HepG2 (cell line): ENCODE measurements around the gene CREBBP. TPM values are rescaled to one million over a fixed set of nuclear protein-coding genes. Genes with fewer than 3 reads are reported as not detected.

Source experiments
- ATAC-seq: fragments of 200-7000 bp; cut with Tn5 transposase; 3 replicates; pipeline ENCODE4 v1.9.1; 2020; ENCODE audit warnings: mild to moderate bottlenecking, moderate library complexity
- BruUV-seq: library from RNA; stranded (reverse); fragments of 400-500 nt; replicated peaks from 2 replicates; lab custom pipeline; 2021; lab: Mats Ljungman, UMichigan
- CTCF ChIA-PET: fragments of 300-600 bp; formaldehyde crosslinking; extraction: SDS; loops from one replicate; lab custom pipeline; 2021; ENCODE audit warnings: low total read pairs, inconsistent platforms, low intra/inter-chr PET ratio; lab: Yijun Ruan, JAX
- POLR2A ChIA-PET: fragments of 350-600 bp; sonication (Branson Sonifier 250); formaldehyde crosslinking; loops from one replicate; lab custom pipeline; 2020; ENCODE audit warnings: antibody characterized with exemption, inconsistent platforms; lab: Yijun Ruan, JAX
- DNase-seq: peaks from one replicate; pipeline ENCODE4 v3.0.0-alpha.2; 2015; ENCODE audit warnings: low spot score
- FAIRE-seq: peaks from 3 replicates; lab custom pipeline; 2011; peaks lifted over from hg19 to GRCh38; lab: Jason Lieb, UNC
- H2AFZ ChIP-seq: one replicate; pipeline ENCODE4 v1.6.1; 2011; ENCODE audit warnings: low read length, inconsistent platforms
- H3K27ac ChIP-seq: fragments of 300-600 bp; 3 replicates; pipeline ENCODE4 v1.8.0; 2011; ENCODE audit warnings: mixed run types, mild to moderate bottlenecking, mixed read lengths, low read length, inconsistent platforms; ENCODE audit not compliant: insufficient read depth; ENCODE audit errors: extremely low read length
- H3K27me3 ChIP-seq, 2 experiments: fragments of 200-600 bp in 1 of 2; 2 replicates in 1 of 2; 3 replicates in 1 of 2; pipeline versions ENCODE4 v1.6.0 to v1.8.0; 2011; ENCODE audit warnings: low read length in 2 of 2, mild to moderate bottlenecking in 2 of 2, moderate library complexity in 2 of 2, inconsistent platforms in 1 of 2; ENCODE audit not compliant: insufficient read depth in 2 of 2, control insufficient read depth in 1 of 2
- H3K36me3 ChIP-seq, 2 experiments: fragments of 200-600 bp in 1 of 2; replicated peaks in 1 of 2; 2 replicates in 1 of 2; 3 replicates in 1 of 2; pipeline versions ENCODE4 v1.5.1 to v1.8.0; 2011; ENCODE audit warnings: low read length in 2 of 2, inconsistent platforms in 1 of 2; ENCODE audit not compliant: insufficient read depth in 2 of 2, control insufficient read depth in 1 of 2
- H3K4me1 ChIP-seq: 2 replicates; pipeline ENCODE4 v1.5.1; 2012; ENCODE audit warnings: low read length, inconsistent platforms; ENCODE audit not compliant: insufficient read depth
- H3K4me2 ChIP-seq: 2 replicates; pipeline ENCODE4 v1.6.0; 2011; ENCODE audit warnings: low read depth, low read length, inconsistent platforms
- H3K4me3 ChIP-seq, 3 experiments: fragments of 200-600 bp in 1 of 3; sonication (generic), shearing (Covaris generic) in 1 of 3; replicated peaks in 1 of 3; 2 replicates each; pipeline ENCODE4 v1.5.1; 2011 to 2016; ENCODE audit warnings: low read length in 3 of 3, inconsistent platforms in 2 of 3, low read depth in 2 of 3, mild to moderate bottlenecking in 2 of 3, control low read depth in 1 of 3, mixed read lengths in 1 of 3; ENCODE audit not compliant: insufficient read depth in 1 of 3
- H3K79me2 ChIP-seq: one replicate; pipeline ENCODE4 v1.6.1; 2011; ENCODE audit warnings: low read length, inconsistent platforms; ENCODE audit not compliant: insufficient read depth
- H3K9ac ChIP-seq: 2 replicates; pipeline ENCODE4 v1.6.0; 2011; ENCODE audit warnings: mild to moderate bottlenecking, low read depth, low read length, inconsistent platforms; ENCODE audit not compliant: insufficient read depth
- H3K9me3 ChIP-seq: 2 replicates; pipeline ENCODE4 v1.5.1; 2012; ENCODE audit warnings: mild to moderate bottlenecking, low read length
- H4K20me1 ChIP-seq: 2 replicates; pipeline ENCODE4 v1.6.0; 2011; ENCODE audit warnings: inconsistent platforms, mild to moderate bottlenecking, low read length, moderate library complexity; ENCODE audit not compliant: insufficient read depth
- ELF3 ChIP-seq: IDR thresholded peaks from 2 replicates; pipeline ENCODE4 v1.6.1; 2016; ENCODE audit warnings: missing genetic modification reagents, missing compliant biosample characterization
- FOXO1 ChIP-seq: sonication (generic); formaldehyde crosslinking; IDR thresholded peaks from 2 replicates; pipeline ENCODE4 v1.4.0; 2020; ENCODE audit warnings: missing genetic modification reagents
- HNRNPH1 ChIP-seq: fragments of 200-400 bp; formaldehyde crosslinking; optimal IDR thresholded peaks from 2 replicates; pipeline ENCODE3; 2017; ENCODE audit warnings: mild to moderate bottlenecking, low read depth, low read length
- IRF2 ChIP-seq: IDR thresholded peaks from 2 replicates; pipeline ENCODE4 v1.6.1; 2018; ENCODE audit warnings: missing genetic modification reagents, missing compliant biosample characterization
- IRX3 ChIP-seq: sonication (generic); formaldehyde crosslinking; IDR thresholded peaks from 2 replicates; pipeline ENCODE4 v1.8.1; 2023; ENCODE audit warnings: mild to moderate bottlenecking, low read depth, missing genetic modification reagents, borderline replicate concordance
- KAT2B ChIP-seq: fragments of 150-350 bp; IDR thresholded peaks from 2 replicates; pipeline ENCODE4 v1.6.1; 2014; ENCODE audit warnings: low read depth, low read length, borderline replicate concordance
- MTA3 ChIP-seq: sonication (generic); formaldehyde crosslinking; IDR thresholded peaks from 2 replicates; pipeline ENCODE4 v1.4.0; 2020; ENCODE audit warnings: missing genetic modification reagents
- PCBP2 ChIP-seq: fragments of 200-400 bp; formaldehyde crosslinking; optimal IDR thresholded peaks from 2 replicates; pipeline ENCODE3; 2018; ENCODE audit warnings: low read length, low read depth; ENCODE audit not compliant: poor library complexity, severe bottlenecking
- RBFOX2 ChIP-seq: fragments of 200-400 bp; formaldehyde crosslinking; IDR thresholded peaks from 2 replicates; pipeline ENCODE4 v1.6.1; 2017; ENCODE audit warnings: low read depth, mild to moderate bottlenecking, low read length
- RBM39 ChIP-seq: fragments of 200-400 bp; formaldehyde crosslinking; IDR thresholded peaks from one replicate; pipeline ENCODE4 v1.6.1; 2018; ENCODE audit warnings: antibody characterized with exemption, mild to moderate bottlenecking, low read depth, low read length; ENCODE audit not compliant: poor library complexity, severe bottlenecking
- ZNF124 ChIP-seq: sonication (generic); formaldehyde crosslinking; IDR thresholded peaks from 2 replicates; pipeline ENCODE4 v1.4.0; 2020; ENCODE audit warnings: missing genetic modification reagents
- ZNF614 ChIP-seq: IDR thresholded peaks from 2 replicates; pipeline ENCODE4 v1.6.1; 2018; ENCODE audit warnings: missing biosample characterization, missing genetic modification reagents, inconsistent platforms, borderline replicate concordance
- ZNF761 ChIP-seq: sonication (generic); formaldehyde crosslinking; conservative IDR thresholded peaks from 2 replicates; pipeline ENCODE4 v1.4.0; 2020; ENCODE audit warnings: mild to moderate bottlenecking, missing genetic modification reagents
- WGBS: methylation state at CpG from one replicate; pipeline ENCODE4 v1.1.6; 2017; ENCODE audit warnings: low lambda C conversion rate; 5-methylcytosine and 5-hydroxymethylcytosine counted together
- in situ Hi-C: cut with HindIII; loops from 2 replicates; pipeline ENCODE4 v1.10.0; 2017; ENCODE audit warnings: low pct_unique_long_range_greater_than_20kb; ENCODE audit not compliant: extremely low pct_ligation_motif_present
- intact Hi-C: fragments of 100-400 bp; cut with micrococcal nuclease; formaldehyde crosslinking; loops from one replicate; pipeline ENCODE4 v1.10.0; 2022; ENCODE audit not compliant: unreplicated experiment
- polyA plus RNA-seq, 8 experiments: library from polyadenylated mRNA; depleted of rRNA in 3 of 8; stranded (reverse) in 7 of 8; unstranded in 1 of 8; fragments of >200 nt; fragmentation: Illumina TruSeq in 4 of 8; extraction: Trizol in 4 of 8; gene quantifications; 2 replicates each; pipeline versions ENCODE4 v1.2.1 to v1.2.3, GENCODE V29; 2011 to 2016; ENCODE audit warnings: low read depth in 4 of 8, missing spikeins in 1 of 8, mixed read lengths in 1 of 8; ENCODE audit not compliant: insufficient read depth in 1 of 8
- total RNA-seq, 5 experiments: library from RNA; depleted of rRNA; stranded (reverse); fragments of >200 nt; fragmentation: Illumina TruSeq; extraction: Trizol; gene quantifications; 2 replicates each; pipeline ENCODE4 v1.2.3, GENCODE V29; 2016; ENCODE audit warnings: low read depth in 1 of 5
- TF ChIP-seq, protein P1 (sequence below): IDR thresholded peaks from 2 replicates; pipeline ENCODE4 v1.6.1; 2016; ENCODE audit warnings: missing compliant biosample characterization, missing genetic modification reagents, borderline replicate concordance
- TF ChIP-seq, protein P2 (sequence below): sonication (generic); formaldehyde crosslinking; IDR thresholded peaks from 2 replicates; pipeline ENCODE4 v1.4.0; 2020; ENCODE audit warnings: missing genetic modification reagents, borderline replicate concordance
- TF ChIP-seq, protein P3 (sequence below): sonication (generic); formaldehyde crosslinking; IDR thresholded peaks from 2 replicates; pipeline ENCODE4 v1.5.0; 2020; ENCODE audit warnings: missing genetic modification reagents

Gene CREBBP
- total and polyA plus RNA-seq, 2 of the 13 experiments (the other 11 are each of a cell fraction or from before 2014, with no cell fraction given) = 5.3 to 10.4 TPM

- peaks cover 15 to 36% of the 10 kb centered on the region in 2 experiments; a peak in 4 of 5 replicates for H3K36me3 ChIP-seq
- no peaks in the 10 kb centered on the region for H3K9me3 ChIP-seq
- TF ChIP-seq ZNF614 (CRISPR knock-in tag) (no peak), IRF2 (no peak), ELF3 (CRISPR knock-in tag) (no peak), KAT2B (no peak), IRX3 (no peak), ZNF124 (CRISPR knock-in tag) (no peak), RBFOX2 (no peak), ZNF761 (no peak), PCBP2 (no peak), HNRNPH1 (no peak), MTA3 (CRISPR knock-in tag) (no peak), FOXO1 (no peak), RBM39 (no peak)
- TF ChIP-seq, protein P1, sequence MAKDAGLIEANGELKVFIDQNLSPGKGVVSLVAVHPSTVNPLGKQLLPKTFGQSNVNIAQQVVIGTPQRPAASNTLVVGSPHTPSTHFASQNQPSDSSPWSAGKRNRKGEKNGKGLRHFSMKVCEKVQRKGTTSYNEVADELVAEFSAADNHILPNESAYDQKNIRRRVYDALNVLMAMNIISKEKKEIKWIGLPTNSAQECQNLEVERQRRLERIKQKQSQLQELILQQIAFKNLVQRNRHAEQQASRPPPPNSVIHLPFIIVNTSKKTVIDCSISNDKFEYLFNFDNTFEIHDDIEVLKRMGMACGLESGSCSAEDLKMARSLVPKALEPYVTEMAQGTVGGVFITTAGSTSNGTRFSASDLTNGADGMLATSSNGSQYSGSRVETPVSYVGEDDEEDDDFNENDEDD (CRISPR knock-in tag) = no peak
- TF ChIP-seq, protein P2, sequence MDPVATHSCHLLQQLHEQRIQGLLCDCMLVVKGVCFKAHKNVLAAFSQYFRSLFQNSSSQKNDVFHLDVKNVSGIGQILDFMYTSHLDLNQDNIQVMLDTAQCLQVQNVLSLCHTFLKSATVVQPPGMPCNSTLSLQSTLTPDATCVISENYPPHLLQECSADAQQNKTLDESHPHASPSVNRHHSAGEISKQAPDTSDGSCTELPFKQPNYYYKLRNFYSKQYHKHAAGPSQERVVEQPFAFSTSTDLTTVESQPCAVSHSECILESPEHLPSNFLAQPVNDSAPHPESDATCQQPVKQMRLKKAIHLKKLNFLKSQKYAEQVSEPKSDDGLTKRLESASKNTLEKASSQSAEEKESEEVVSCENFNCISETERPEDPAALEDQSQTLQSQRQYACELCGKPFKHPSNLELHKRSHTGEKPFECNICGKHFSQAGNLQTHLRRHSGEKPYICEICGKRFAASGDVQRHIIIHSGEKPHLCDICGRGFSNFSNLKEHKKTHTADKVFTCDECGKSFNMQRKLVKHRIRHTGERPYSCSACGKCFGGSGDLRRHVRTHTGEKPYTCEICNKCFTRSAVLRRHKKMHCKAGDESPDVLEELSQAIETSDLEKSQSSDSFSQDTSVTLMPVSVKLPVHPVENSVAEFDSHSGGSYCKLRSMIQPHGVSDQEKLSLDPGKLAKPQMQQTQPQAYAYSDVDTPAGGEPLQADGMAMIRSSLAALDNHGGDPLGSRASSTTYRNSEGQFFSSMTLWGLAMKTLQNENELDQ (CRISPR knock-in tag) = no peak
- TF ChIP-seq, protein P3, sequence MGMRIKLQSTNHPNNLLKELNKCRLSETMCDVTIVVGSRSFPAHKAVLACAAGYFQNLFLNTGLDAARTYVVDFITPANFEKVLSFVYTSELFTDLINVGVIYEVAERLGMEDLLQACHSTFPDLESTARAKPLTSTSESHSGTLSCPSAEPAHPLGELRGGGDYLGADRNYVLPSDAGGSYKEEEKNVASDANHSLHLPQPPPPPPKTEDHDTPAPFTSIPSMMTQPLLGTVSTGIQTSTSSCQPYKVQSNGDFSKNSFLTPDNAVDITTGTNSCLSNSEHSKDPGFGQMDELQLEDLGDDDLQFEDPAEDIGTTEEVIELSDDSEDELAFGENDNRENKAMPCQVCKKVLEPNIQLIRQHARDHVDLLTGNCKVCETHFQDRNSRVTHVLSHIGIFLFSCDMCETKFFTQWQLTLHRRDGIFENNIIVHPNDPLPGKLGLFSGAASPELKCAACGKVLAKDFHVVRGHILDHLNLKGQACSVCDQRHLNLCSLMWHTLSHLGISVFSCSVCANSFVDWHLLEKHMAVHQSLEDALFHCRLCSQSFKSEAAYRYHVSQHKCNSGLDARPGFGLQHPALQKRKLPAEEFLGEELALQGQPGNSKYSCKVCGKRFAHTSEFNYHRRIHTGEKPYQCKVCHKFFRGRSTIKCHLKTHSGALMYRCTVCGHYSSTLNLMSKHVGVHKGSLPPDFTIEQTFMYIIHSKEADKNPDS (CRISPR knock-in tag) = no peak
- intact Hi-C loops (loop anchor here (10.0 kb wide), 1 partner anchor 64 kb away; no protein-coding TSS in a partner anchor), in situ Hi-C loops (no loop called here)
- BruUV-seq = no TSS peak
- no peak for DNase-seq
- no peak overlapping the region for H3K27ac ChIP-seq
- 100% methylated on average over 3 of the region's 3 CpGs for WGBS
- ATAC-seq = no peak
- peaks cover 64% of the 10 kb centered on the region for H3K79me2 ChIP-seq
- no peak overlapping the region for H2AFZ ChIP-seq
- ChIA-PET POLR2A (no interaction called here), CTCF (no interaction called here)
- H3K9ac ChIP-seq = no peak overlapping the region
- H3K27me3 ChIP-seq = no peaks in the 10 kb centered on the region
- no peak overlapping the region for H3K4me3 ChIP-seq
- no peak overlapping the region for H3K4me2 ChIP-seq
- peaks cover 31% of the 10 kb centered on the region for H4K20me1 ChIP-seq
- peaks cover 15% of the 10 kb centered on the region; the same call in 1 of the 2 replicates for H3K4me1 ChIP-seq
- no peak for FAIRE-seq
Observed at GRCh38 chr16:3810818-3811217, 69.7 kb downstream of the CREBBP start.
